NCI-H2081 treated with DMSO at 0.1 percent for 48 hours (cell line): ENCODE measurements around the gene FRAS1.
"Not testable (repeated sequence)": the region's sequence is repeated elsewhere in the genome, so short reads cannot be mapped to it uniquely, and the experiment has no call there.

Experiments used
- DNase-seq: peaks from one replicate; lab custom pipeline; 2025; lab: John Stamatoyannopoulos, UW

The FRAS1 gene

GRCh38 chr4:78057600-78058550, 752 bp downstream of the FRAS1 start:
- DNase-seq, result no peak

GRCh38 chr4:78058591-78059523, 1.7 kb downstream of the FRAS1 start:
- DNase-seq, result no peak

- peak; percentile 27 for DNase-seq
Measured at GRCh38 chr4:78059524-78059889, 2.4 kb downstream of the FRAS1 start.

- DNase-seq, result no peak
Measured at GRCh38 chr4:78059938-78060337, 2.8 kb downstream of the FRAS1 start.

GRCh38 chr4:78061939-78062570, 4.9 kb downstream of the FRAS1 start:
- no peak for DNase-seq

- no peak for DNase-seq
Measured at GRCh38 chr4:78065508-78066192, 8.5 kb downstream of the FRAS1 start.

- DNase-seq, result no peak
Measured at GRCh38 chr4:78068481-78068880, 11.4 kb downstream of the FRAS1 start.

- DNase-seq, result no peak
Measured at GRCh38 chr4:78069319-78069718, 12.2 kb downstream of the FRAS1 start.

- no peak for DNase-seq
Measured at GRCh38 chr4:78069859-78070258, 12.7 kb downstream of the FRAS1 start.

GRCh38 chr4:78070731-78071282, 13.7 kb downstream of the FRAS1 start:
- DNase-seq, result no peak

GRCh38 chr4:78074759-78075158, 17.6 kb downstream of the FRAS1 start:
- DNase-seq, result no peak

- no peak for DNase-seq
Measured at GRCh38 chr4:78075986-78076385, 18.9 kb downstream of the FRAS1 start.

GRCh38 chr4:78078101-78078500, 21.0 kb downstream of the FRAS1 start:
- DNase-seq, result no peak

- DNase-seq, result no peak
Measured at GRCh38 chr4:78079726-78080430, 22.8 kb downstream of the FRAS1 start.

- DNase-seq, result no peak
Measured at GRCh38 chr4:78081541-78081940, 24.4 kb downstream of the FRAS1 start.

- no peak for DNase-seq
Measured at GRCh38 chr4:78083035-78083434, 25.9 kb downstream of the FRAS1 start.

- no peak for DNase-seq
Measured at GRCh38 chr4:78091534-78091933, 34.4 kb downstream of the FRAS1 start.

- DNase-seq, result not testable (repeated sequence)
Measured at GRCh38 chr4:78092350-78092749, 35.2 kb downstream of the FRAS1 start.

- no peak for DNase-seq
Measured at GRCh38 chr4:78092850-78093249, 35.7 kb downstream of the FRAS1 start.

- no peak for DNase-seq
Measured at GRCh38 chr4:78095081-78095480, 38.0 kb downstream of the FRAS1 start.

- DNase-seq, result no peak
Measured at GRCh38 chr4:78099058-78099457, 41.9 kb downstream of the FRAS1 start.
